HG02798 (cell line): ENCODE results near the gene NCMAP.
A peak's percentile ranks its signal among the peaks of the same experiment; 100 is the strongest.
"Not testable (repeated sequence)": the region's sequence is repeated elsewhere in the genome, so short reads cannot be mapped to it uniquely, and the experiment has no call there.

Source experiments
- ATAC-seq: cut with Tn5 transposase; IDR thresholded peaks from one replicate; pipeline ENCODE4 v1.9.1; 2021; ENCODE audit warnings: mild to moderate bottlenecking; ENCODE audit not compliant: unreplicated experiment, poor library complexity

The NCMAP gene, protein sequence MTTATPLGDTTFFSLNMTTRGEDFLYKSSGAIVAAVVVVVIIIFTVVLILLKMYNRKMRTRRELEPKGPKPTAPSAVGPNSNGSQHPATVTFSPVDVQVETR

DNA sequence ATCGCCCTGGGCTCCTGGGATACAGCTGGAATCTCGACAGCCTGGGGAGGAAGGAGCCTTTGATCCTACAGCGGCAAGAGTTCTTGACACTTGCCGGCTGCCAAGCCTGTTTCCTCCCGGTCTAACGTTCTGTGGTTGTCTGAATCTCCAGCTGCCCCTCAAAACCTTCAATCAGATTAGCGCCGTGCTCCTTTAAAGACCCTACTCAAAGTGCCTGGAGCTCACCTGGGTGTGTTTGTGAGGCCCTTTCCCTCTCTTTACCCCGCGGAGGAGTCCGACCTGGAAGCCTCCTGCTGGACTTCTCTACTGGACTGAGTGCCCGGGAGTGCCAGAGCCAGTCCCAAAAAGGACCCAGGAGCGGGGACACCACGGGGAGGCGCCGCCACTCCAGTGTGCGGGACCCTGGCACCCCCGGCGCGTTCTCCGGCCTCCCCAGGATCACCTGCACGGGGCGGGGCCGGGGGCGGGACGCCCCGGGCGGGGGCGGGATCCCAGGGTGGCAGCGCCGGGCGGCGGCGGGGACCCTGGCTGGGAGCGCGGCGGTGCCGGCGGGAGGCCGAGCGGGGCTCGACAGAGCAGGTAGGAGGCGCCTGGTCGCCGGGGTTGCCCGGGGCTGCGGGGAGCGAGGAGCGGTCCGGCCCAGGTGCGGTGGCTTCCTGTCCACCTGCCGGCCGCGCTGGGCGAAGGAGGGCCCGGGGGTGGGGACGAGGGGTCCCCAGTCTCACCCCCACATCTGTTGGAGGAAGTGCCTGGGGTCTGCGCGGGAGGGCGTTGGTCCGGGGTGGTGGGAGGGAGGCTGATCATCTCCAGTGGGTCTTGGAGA is at the start of gene NCMAP:
Gene NCMAP, plus strand, starts transcription at position 497 of the 823 bp plus-strand sequence. CDS start 39,344 bp downstream, outside the sequence.
- ATAC-seq = no peak

DNA sequence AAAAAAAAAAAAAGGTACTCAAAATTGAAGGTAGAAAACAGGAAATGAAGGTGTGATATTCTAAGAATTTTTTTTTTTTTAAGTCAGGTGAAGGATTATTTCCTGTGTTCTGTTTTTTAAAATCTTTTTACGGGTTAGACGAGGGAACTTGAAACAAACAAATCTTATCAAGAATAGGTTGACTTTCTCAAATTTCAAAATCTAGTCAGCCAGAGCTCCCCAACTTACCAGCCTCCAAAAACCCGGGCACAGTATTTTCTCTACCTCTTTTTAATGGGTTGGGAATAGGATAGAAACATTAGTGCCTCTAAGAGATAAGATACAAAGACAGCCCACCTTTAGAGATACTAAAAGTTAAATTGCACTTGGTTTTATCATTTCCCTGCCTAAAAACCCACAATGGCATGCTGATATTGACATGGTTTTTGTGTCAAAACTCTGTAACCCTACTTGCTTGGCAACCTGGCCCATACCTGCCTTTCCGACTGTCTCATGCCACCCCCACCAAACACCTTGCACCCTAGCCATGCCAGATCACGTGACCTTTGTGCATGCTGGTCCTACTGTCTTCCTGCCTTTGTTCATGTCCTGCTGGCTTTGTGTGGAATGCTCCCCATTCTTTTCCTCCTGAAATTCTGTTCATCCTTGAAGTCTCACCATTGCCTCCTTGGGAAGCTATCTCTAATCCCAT is 49.1 kb upstream of the NCMAP start:
- ATAC-seq = no peak

DNA sequence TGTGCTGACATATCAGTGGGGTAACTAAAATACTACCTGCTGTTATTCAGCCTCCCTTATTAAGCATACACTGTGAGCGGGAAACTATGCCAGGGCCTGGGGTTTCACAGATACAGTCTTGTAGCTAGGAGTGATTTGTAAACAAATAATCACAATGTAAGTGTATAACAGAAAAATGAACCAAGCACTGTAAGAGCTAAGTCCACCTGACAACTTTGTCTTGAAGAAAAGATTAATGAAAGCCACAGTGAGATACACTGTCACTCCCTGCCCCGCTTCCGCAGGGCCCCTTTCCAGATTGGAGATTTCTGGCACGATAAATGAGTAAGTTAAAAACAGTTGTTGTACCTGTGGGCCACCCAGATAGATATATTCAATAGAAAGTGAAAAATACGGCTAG is 48.5 kb upstream of the NCMAP start:
- ATAC-seq = no peak

DNA sequence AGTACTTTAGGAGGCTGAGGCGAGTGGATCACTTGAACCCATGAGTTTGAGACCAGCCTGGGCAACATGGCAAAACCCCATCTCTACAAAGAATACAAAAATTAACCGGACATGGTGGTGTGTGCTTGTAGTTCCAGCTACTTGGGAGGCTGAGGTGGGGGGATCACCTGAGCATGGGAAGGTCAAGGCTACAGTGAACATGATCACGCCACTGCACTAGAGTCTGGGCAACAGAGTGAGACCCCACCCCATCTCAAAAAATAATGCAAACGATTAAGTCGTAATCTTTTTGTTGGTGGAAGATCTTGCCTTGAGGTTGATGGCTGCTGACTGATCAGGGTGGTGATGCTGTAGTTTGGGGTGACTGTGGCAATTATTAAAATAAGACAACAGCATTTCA is 47.0 kb upstream of the NCMAP start:
- ATAC-seq = no peak

DNA sequence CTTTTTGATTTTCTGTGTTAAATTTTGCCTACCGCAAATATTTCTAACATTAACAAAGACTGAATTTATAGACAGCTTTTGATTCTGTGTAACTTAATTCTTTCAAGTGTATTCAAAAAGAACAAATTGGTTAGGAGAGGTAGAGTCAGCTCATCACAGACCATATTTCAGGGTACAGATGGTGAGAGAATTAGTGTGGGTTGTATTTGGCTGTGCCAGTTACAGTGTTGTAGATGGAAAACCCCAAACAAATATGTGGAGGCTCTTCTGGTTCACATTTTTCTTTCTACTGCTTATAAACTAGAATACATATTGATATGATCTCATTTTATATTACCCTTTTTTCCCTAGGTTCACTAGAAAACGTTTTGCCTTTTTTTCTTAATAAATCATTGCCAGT is 42.2 kb upstream of the NCMAP start:
- no peak for ATAC-seq

DNA sequence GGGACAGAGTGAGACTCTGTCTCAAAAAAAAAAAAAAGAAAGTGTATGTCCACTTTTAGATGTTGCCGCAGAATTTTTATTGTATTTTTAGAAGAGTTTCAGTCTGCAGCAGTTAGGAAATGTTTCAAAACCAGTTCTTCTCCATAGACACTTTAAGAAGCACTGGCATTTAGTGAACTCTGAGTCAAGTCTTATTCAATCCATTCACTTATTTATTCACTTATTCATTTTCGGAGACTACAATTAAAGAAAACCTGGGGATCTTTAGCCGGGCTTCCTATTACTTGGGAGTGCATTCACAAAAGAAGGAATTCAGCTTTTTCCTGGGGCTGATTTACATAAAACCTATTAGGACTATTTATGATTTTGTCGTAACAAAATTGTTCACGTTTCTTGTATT is 40.9 kb upstream of the NCMAP start:
- no peak for ATAC-seq

DNA sequence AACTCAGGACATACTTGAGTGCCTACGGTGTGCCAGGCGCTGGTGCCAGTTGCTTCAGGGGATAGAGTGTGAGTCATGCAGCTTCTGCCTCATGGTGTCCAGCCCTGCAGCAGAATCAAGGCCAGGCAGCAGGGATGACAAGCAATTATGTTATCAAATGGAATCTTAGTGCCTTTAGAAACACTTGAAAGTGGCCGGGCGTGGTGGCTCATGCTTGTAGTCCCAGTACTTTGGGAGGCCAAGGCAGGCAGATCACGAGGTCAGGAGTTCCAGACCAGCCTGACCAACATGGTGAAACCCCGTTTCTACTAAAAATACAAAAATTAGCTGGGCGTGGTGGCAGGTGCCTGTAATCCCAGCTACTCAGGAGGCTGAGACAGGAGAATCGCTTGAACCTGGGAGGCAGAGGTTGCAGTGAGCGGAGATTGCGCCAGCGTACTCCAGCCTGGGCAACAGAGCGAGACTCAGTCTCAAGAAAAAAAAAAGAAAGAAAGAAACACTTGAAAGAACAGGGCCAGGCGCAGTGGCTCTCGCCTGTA is 40.1 kb upstream of the NCMAP start:
- ATAC-seq = not testable (repeated sequence)

DNA sequence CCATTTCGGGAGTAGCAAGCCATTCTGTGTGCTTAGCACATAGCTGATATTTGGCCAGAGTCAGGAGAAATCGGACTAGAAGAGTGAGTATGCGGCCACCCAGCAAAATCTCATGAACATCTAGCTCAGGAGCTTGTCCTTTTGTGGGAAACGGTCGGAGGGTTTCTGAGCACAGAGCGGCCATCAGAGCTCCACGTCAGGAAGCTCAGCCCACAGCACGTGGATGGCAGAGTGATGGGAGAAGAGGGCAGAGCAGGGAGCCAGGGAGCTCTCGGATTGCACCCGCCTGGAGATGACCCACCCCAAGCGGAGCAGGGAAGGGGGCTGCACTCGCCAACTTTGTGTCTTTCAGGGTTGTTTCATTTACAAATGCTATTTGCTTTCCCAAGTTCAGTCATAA is 39.4 kb upstream of the NCMAP start:
- no peak for ATAC-seq

DNA sequence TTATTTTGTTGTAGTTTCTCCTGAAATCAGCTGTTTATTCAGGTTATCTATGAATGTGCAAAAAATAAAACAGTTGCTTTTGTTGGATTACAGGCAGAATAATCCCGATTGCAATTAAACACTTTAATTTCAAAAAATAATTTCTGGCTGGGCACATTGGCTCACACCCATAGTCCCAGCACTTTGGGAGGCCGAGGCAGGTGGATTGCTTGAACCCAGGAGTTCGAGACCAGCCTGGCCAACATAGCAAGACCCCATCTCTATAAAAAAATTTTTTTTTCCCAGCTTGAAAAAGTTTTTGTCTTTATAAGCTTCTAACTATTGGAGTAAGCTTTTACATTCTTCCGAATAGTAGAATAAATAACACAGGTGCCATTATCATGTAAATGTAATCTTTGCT is 38.0 kb upstream of the NCMAP start:
- ATAC-seq = no peak

DNA sequence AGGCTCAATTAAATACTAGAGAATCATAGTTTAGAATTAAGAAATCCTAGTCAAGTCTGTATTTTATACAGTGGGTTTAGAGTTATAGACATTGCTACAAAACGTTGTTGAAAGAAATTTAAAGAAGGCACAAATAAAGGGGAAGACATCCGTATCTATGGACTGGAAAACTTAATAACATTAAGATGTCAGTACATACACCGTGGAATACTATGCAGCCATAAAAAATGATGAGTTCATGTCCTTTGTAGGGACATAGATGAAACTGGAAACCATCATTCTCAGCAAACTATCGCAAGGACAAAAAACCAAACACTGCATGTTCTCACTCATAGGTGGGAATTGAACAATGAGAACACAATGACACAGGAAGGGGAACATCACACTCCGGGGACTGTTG is 35.6 kb upstream of the NCMAP start:
- not testable (repeated sequence) for ATAC-seq

DNA sequence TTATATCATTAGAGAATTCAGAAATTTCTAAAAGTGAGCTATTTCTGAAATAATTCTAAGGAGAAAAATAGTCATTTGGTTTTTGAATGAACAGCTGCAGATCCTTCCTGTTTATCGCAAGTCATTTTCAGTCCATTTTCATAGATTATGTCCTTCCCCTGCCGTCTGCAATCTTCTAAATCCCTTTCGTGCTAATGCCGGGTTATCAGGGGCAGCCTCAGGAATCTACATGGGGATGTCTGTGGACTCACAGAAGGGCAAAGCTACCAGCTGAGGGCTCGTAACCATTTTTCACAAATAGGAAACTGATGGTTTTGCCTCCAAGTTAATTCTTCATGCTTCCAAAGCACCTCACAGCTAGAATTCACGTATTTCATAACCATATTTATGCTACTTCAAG is 30.3 kb upstream of the NCMAP start:
- no peak for ATAC-seq

DNA sequence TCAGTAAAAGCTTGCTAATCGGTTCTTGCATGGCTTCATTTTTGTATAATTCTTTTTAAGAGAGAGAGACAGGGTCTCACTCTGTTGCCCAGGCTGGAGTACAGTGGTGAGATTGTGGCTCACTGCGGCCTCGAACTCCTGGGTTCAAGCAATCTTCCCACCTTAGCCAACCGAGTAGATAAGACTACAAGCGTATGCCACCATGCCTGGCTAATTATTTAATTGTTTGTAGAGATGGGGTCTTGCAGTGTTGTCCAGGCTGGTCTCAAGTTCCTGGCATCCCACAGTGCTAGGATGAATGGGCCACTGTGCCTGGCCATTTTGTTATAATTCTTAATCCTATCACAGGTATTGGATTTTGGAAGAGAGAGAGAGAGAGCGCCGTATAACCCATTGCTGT is 29.8 kb upstream of the NCMAP start:
- no peak for ATAC-seq

DNA sequence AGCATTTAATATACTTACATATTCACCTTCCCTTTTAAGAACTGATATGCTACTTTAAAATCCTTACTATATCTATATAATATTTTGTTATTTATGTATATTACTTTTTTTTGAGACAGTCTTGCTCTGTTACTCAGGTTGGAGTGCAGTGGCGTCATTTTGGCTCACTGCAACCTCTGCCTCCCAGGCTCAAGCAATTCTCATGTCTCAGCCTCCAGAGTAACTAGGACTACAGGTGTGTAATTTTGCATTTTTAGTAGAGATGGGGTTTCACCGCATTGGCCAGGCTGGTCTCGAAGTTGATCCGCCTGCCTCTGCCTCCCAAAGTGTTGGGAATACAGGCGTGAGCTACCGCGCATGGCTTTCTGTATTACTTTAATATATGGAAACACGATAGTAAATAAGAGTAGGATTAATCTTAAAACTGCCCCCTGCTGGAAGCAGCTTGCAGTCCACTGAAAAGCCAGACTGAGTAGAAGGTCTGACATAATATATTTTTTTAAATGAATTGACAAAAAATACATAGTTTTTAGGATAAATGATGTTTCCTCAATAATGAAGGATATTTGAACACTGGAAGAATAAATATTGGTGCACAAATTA is 28.8 kb upstream of the NCMAP start:
- no peak for ATAC-seq

DNA sequence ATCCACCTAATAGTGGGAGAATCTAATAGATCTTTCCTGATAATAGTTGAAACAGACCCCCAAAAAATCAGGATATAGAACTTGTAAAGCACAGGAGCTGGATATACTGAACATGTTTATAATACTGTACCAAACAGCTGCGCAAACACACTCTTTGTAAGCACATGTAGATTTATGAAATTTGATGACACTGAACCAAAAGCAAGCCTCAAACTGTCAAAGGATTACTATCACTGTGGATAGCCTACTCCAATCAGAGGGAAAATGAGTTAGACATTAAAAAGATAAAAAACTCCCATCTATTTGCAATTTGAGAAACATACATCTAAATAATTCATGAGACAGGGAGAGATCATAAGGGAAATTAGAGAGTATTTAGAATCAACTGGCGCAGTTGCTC is 27.1 kb upstream of the NCMAP start:
- no peak for ATAC-seq

DNA sequence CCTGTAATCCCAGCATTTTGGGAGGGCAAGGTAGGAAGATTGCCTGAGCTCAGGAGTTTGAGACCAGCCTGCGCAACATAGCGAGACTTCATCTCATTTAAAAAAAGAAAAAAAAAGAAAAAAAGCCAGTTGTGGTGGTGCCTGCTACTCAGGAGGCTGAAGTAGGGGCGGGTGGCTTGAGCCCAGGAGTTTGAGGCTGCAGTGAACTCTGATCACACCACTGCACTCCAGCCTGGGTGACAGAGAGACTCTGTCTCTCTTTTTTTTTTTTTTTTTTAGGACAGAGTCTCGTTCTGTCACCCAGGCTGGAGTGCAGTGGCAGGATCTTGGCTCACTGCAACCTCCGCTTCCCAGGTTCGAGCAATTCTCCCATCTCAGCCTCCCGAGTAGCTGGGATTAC is 26.6 kb upstream of the NCMAP start:
- not testable (repeated sequence) for ATAC-seq

DNA sequence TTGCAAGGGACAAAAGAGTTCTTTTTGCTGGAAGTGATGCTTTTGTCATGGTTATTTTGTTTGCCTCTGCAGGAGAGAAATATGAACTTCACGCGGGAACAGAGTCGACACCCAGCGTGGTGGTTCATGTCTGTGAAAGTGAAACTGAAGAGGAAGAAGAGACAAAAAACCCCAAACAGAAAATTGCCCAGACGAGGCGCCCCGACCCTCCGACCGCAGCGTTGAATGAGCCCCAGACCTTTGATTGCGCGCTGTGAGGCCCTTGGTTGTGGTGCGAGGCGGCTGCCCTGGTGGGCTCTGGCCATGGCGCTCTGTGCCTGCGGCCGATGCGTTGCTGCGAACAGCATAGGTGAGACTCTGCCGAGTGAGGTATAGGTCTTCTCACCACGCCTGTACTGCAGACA is 20.9 kb upstream of the NCMAP start:
- peak; percentile 44 for ATAC-seq

DNA sequence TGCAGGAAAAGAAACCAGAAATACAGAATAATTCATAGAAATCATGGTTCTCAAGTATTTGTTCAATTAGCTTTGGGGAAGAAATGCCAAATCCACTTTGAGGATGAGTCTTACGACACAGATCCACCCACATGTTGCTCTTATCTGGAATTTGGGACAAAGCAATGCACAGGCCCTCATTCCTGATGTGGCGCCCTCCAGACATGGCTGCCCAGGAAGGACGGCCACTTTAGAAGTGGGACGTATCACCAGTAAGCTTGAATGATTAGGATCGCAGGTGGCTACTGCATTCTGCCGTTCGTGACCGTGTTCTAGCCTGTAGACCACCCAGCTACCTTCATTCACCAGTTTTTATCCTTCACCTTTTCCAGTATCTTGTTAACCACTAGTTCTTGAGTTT is 20.1 kb upstream of the NCMAP start:
- ATAC-seq = no peak

DNA sequence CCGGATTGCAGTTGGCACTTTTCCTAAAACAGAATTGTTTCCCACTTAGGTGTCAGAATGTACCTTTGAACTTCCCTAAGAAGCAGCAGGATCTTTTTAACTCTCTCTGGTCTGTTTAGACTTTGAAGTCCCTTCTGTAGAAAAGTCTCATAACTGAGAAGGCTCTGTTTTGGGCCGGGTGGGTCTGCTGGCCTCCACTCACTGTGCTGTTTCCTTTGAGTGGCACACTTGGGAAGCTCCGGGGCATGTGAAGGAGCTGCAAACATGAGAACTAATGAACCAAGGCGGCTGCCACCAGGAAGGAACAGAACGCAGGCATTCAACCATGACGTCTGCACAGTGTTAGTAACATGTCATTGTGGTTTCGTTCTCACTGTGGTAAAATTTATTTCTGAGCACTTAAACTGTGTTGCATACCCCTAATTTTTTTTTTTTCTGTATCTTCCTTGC is 19.5 kb upstream of the NCMAP start:
- ATAC-seq = peak; percentile 63

DNA sequence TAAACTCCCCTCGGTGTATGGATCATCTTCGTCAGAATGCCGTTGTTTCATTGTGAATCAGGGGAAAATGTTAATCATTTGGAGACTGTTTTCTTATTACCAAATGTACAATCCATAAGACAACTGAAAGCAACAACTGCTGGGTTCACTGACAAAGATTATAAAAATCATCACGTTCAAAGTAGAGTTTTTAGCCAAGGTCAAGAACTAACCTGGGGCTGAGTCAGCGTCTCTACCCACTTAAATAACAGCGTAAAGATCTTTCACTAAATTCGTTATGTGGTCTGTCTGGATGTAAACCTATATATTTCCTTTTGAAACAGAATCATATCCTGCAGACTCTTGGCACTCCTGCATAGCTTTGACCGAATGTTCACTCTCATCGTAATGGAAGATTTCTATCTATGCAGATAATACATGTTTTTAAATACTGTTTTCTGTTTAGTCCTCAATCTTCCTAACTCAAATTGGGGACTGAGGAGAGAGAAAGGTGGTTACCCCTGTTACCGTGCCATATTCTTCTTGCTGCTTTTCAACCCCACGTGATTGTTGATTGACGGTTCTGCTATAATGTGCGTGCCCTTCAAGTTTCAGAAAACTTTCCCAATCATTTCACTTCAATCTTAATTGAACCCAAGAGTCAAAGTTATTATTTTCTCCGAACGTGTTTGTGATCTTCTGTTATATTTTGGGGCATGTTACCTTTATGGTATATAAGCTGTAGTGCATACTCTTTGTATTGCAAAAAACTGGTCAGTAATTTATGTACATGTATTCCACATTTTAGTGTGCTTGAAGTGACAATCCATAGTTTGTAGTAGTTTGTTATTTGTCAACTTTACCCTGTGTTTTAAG is 15.6 kb upstream of the NCMAP start:
- no peak for ATAC-seq
